HG03378 (cell line): ENCODE results near the gene TTLL5.
"Not testable (repeated sequence)": the region's sequence is repeated elsewhere in the genome, so short reads cannot be mapped to it uniquely, and the experiment has no call there.

Experiments used
- ATAC-seq: cut with Tn5 transposase; IDR thresholded peaks from one replicate; pipeline ENCODE4 v1.9.1; 2021; ENCODE audit warnings: mild to moderate bottlenecking, moderate library complexity; ENCODE audit not compliant: unreplicated experiment

Gene TTLL5

GRCh38 chr14:75831455-75831854 lies 170.4 kb downstream of the TTLL5 start:
- no peak for ATAC-seq

- ATAC-seq: no peak
These were observed 170.9 kb downstream of the TTLL5 start for GRCh38 chr14:75831952-75832351.

GRCh38 chr14:75832621-75833297 lies 171.7 kb downstream of the TTLL5 start:
- ATAC-seq: no peak

- no peak for ATAC-seq
These were observed 172.4 kb downstream of the TTLL5 start for GRCh38 chr14:75833326-75834020.

GRCh38 chr14:75835156-75835725 lies 174.2 kb downstream of the TTLL5 start:
- no peak for ATAC-seq

GRCh38 chr14:75835737-75836136 lies 174.7 kb downstream of the TTLL5 start:
- ATAC-seq: no peak

GRCh38 chr14:75837151-75837787 lies 176.2 kb downstream of the TTLL5 start:
- no peak for ATAC-seq

GRCh38 chr14:75840911-75841310 lies 179.9 kb downstream of the TTLL5 start:
- no peak for ATAC-seq

GRCh38 chr14:75842551-75842950 lies 181.5 kb downstream of the TTLL5 start:
- no peak for ATAC-seq

- no peak for ATAC-seq
These were observed 183.4 kb downstream of the TTLL5 start for GRCh38 chr14:75844486-75844885.

GRCh38 chr14:75845136-75845804 lies 184.2 kb downstream of the TTLL5 start:
- no peak for ATAC-seq

- ATAC-seq: not testable (repeated sequence)
These were observed 185.6 kb downstream of the TTLL5 start for GRCh38 chr14:75846694-75847093.

- no peak for ATAC-seq
These were observed 186.5 kb downstream of the TTLL5 start for GRCh38 chr14:75847584-75847983.

- ATAC-seq: no peak
These were observed 187.3 kb downstream of the TTLL5 start for GRCh38 chr14:75848167-75848913.

GRCh38 chr14:75849300-75849895 lies 188.4 kb downstream of the TTLL5 start:
- ATAC-seq: no peak

GRCh38 chr14:75851574-75851866 lies 190.5 kb downstream of the TTLL5 start:
- no peak for ATAC-seq

GRCh38 chr14:75854111-75854799 lies 193.2 kb downstream of the TTLL5 start:
- no peak for ATAC-seq

- ATAC-seq: no peak
These were observed 196.2 kb downstream of the TTLL5 start for GRCh38 chr14:75857199-75857598.

GRCh38 chr14:75858362-75858761 lies 197.3 kb downstream of the TTLL5 start:
- no peak for ATAC-seq

GRCh38 chr14:75859746-75860145 lies 198.7 kb downstream of the TTLL5 start:
- no peak for ATAC-seq
